ENCODE results near the gene RGSL1. TPM values are rescaled to one million over a fixed set of nuclear protein-coding genes. Genes with fewer than 3 reads are reported as not detected.
A peak's percentile ranks its signal among the peaks of the same experiment; 100 is the strongest.

The RGSL1 gene
- total RNA-seq, 1 donor from 2014 or later = not detected

DNA sequence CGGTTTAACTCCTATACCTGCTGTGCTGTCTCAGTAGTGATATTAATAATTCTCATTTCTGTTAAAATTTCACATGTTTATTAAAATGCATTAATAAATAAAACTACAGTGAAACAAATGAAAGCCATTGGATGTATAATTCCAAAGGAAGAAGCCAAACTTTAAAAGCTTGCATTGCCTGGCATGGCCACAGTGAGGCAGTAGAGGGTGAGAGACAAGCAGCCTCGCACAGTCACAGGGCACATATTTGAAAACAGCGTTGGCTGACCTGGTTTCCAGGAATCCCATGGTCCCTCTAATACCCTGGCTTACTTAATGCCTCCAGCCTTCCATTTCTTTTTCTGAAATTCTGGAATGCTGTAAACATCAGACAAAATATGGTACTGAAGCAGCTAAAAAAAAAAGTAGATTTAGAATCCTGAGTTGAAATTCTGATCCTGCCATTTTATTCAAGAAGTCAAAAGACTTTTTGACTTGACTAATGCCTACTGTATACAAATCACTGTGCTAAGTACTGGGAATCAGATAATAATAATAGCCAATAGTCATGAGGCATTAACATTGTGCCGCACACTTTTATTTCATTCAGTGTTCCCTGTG, 145.8 kb downstream of the RGSL1 start:
- H3K36me3 ChIP-seq (ENCODE audit: control insufficient read depth in 3 of 3, insufficient read depth in 3 of 3, low read length in 3 of 3) = peaks cover 5 to 13% (median 10%) of the 10 kb centered on the region in 3 donors

DNA sequence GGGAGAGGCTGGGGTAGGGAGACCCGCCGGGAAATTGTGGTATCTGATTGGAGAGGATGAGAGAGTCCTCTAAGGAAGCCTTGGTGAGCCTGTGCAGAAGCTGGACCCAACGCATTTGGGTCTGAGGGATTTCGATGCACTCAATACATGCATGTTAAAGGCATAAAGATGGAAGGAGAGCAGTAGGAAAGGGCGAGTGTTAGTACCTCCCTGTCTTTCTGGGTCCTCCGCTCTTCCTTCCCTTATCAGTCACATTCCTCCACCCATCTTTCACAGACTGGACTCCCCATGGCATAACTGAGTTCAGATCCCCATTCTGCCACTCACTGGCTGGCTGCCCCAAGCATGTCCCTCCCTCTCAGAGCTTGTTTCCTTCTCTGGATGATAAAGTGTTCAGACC, 147.0 kb downstream of the RGSL1 start:
- H3K27ac ChIP-seq (ENCODE audit: low read depth, low read length) = no peak overlapping the region
- H3K27me3 ChIP-seq (ENCODE audit: control insufficient read depth in 3 of 3, insufficient read depth in 3 of 3, low read length in 3 of 3) = no peaks in the 10 kb centered on the region
- H3K4me3 ChIP-seq (ENCODE audit: low read length in 3 of 3) = no peak overlapping the region
- H3K9me3 ChIP-seq (ENCODE audit: control insufficient read depth in 3 of 3, low read length in 3 of 3) = no peaks in the 10 kb centered on the region
- peaks cover 7 to 17% (median 13%) of the 10 kb centered on the region in 3 donors for H3K36me3 ChIP-seq (ENCODE audit: control insufficient read depth in 3 of 3, insufficient read depth in 3 of 3, low read length in 3 of 3)
- H3K4me1 ChIP-seq (ENCODE audit: control insufficient read depth in 3 of 3, insufficient read depth in 3 of 3, low read length in 3 of 3) = peaks cover 15 to 26% (median 19%) of the 10 kb centered on the region in 3 donors
- H3K9ac ChIP-seq (ENCODE audit: low read depth in 1 of 3, low read length in 3 of 3) = no peak overlapping the region

More for the DNA sequence above, 145.8 kb downstream of the RGSL1 start:
- H3K27ac ChIP-seq (ENCODE audit: low read depth, low read length) = no peak overlapping the region
- no peaks in the 10 kb centered on the region for H3K27me3 ChIP-seq (ENCODE audit: control insufficient read depth in 3 of 3, insufficient read depth in 3 of 3, low read length in 3 of 3)
- H3K9me3 ChIP-seq (ENCODE audit: control insufficient read depth in 3 of 3, low read length in 3 of 3) = no peaks in the 10 kb centered on the region
- H3K9ac ChIP-seq (ENCODE audit: low read depth in 1 of 3, low read length in 3 of 3) = no peak overlapping the region
- H3K4me3 ChIP-seq (ENCODE audit: low read length in 3 of 3) = no peak overlapping the region
- H3K4me1 ChIP-seq (ENCODE audit: control insufficient read depth in 3 of 3, insufficient read depth in 3 of 3, low read length in 3 of 3) = peaks cover 4 to 14% (median 8%) of the 10 kb centered on the region in 3 donors

DNA sequence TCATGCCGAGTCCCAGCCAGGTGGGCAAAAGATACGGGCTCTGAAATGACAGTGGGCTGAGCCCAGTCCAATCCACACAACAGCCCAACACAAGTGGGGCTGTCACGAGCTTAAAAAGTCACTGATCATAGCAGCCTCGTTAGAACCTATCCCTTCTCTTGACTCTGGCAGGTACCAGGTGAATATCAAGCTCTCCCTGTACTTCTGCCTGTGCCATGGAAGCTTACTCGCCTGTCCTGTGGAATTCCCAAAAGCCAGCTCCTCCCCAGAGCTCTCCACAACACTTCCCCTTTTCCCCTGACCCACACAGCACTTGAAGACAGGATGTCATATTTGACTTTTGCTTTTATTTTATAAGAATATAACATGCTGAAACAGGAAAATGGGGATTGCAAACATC, 148.3 kb downstream of the RGSL1 start:
- peaks cover 7 to 17% (median 13%) of the 10 kb centered on the region in 3 donors for H3K36me3 ChIP-seq (ENCODE audit: control insufficient read depth in 3 of 3, insufficient read depth in 3 of 3, low read length in 3 of 3)
- no peaks in the 10 kb centered on the region for H3K9me3 ChIP-seq (ENCODE audit: control insufficient read depth in 3 of 3, low read length in 3 of 3)
- H3K9ac ChIP-seq (ENCODE audit: low read depth in 1 of 3, low read length in 3 of 3) = no peak overlapping the region
- H3K27ac ChIP-seq (ENCODE audit: low read depth, low read length) = no peak overlapping the region
- no peaks in the 10 kb centered on the region for H3K27me3 ChIP-seq (ENCODE audit: control insufficient read depth in 3 of 3, insufficient read depth in 3 of 3, low read length in 3 of 3)
- peaks cover 23 to 33% (median 27%) of the 10 kb centered on the region in 3 donors for H3K4me1 ChIP-seq (ENCODE audit: control insufficient read depth in 3 of 3, insufficient read depth in 3 of 3, low read length in 3 of 3)
- H3K4me3 ChIP-seq (ENCODE audit: low read length in 3 of 3) = no peak overlapping the region

DNA sequence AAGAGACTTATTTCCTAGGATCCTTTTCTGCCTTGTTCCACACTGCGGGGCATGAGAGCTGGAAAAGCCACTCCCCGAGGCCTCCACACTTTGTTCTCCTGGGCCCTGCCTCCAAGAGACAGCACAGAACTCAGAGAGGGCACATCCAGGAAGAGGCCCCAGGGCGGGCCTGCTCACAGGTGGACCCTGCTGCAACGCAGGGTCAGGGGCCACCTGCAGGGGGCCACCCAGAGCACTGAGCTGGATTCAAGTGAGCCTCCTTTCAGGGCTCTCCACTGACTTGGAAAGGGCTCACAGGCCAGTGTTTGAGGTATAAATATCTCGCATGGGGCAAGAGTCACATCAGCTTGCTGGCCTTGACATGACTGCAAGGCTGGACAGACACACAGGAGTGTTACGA, 149.4 kb downstream of the RGSL1 start:
- H3K9ac ChIP-seq (ENCODE audit: low read depth in 1 of 3, low read length in 3 of 3) = peak overlapping the region in 1 of 3 donors; percentile 48
- H3K9me3 ChIP-seq (ENCODE audit: control insufficient read depth in 3 of 3, low read length in 3 of 3) = no peaks in the 10 kb centered on the region
- H3K27ac ChIP-seq (ENCODE audit: low read depth, low read length) = no peak overlapping the region
- no peaks in the 10 kb centered on the region for H3K27me3 ChIP-seq (ENCODE audit: control insufficient read depth in 3 of 3, insufficient read depth in 3 of 3, low read length in 3 of 3)
- no peak overlapping the region for H3K4me3 ChIP-seq (ENCODE audit: low read length in 3 of 3)
- H3K36me3 ChIP-seq (ENCODE audit: control insufficient read depth in 3 of 3, insufficient read depth in 3 of 3, low read length in 3 of 3) = peaks cover 7 to 17% (median 13%) of the 10 kb centered on the region in 3 donors
- peaks cover 30 to 42% (median 34%) of the 10 kb centered on the region in 3 donors for H3K4me1 ChIP-seq (ENCODE audit: control insufficient read depth in 3 of 3, insufficient read depth in 3 of 3, low read length in 3 of 3)

DNA sequence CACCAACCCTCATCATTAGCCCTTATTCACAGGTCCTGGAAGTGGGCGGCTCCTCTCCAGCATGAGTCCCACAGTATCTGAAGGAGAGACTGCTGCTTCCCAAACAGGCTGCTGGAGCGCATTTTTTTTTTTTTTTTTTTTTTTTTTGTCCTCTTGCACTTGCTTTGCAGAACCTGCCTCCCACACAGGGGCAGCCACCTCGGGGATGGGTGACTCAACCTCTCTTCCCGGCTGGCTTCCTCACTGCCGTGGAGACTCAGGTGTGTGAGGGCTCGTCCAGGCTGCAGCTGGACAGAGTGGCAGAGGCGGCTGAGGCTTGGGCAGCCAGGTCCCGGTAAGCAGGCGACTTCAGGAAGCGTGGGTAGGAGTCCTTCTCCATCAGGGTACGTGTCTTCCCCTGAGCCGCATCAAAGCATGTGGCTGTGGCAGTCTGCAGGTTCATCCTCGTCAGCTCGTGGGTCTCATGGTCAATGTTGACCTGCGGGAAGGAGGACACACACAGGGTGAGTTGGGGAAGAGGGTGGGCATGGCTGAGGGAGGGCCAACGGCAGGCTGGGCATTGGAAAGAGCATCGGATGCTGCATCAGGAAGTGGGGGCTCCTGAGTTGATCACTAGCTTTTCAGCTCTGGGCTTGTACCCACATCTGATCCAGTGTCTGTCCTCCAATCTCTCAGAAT, 150.2 kb downstream of the RGSL1 start:
- Histone ChIP-seq H3K9me3 (ENCODE audit: control insufficient read depth in 3 of 3, low read length in 3 of 3) (no peaks in the 10 kb centered on the region), H3K4me1 (ENCODE audit: control insufficient read depth in 3 of 3, insufficient read depth in 3 of 3, low read length in 3 of 3) (peaks cover 37 to 48% (median 38%) of the 10 kb centered on the region in 3 donors), H3K36me3 (ENCODE audit: control insufficient read depth in 3 of 3, insufficient read depth in 3 of 3, low read length in 3 of 3) (peaks cover 7 to 17% (median 13%) of the 10 kb centered on the region in 3 donors), H3K4me3 (ENCODE audit: low read length in 3 of 3) (no peak overlapping the region), H3K27ac (ENCODE audit: low read depth, low read length) (no peak overlapping the region), H3K9ac (ENCODE audit: low read depth in 1 of 3, low read length in 3 of 3) (peak overlapping the region in 2 of 3 donors; percentile 36 to 48), H3K27me3 (ENCODE audit: control insufficient read depth in 3 of 3, insufficient read depth in 3 of 3, low read length in 3 of 3) (no peaks in the 10 kb centered on the region)

DNA sequence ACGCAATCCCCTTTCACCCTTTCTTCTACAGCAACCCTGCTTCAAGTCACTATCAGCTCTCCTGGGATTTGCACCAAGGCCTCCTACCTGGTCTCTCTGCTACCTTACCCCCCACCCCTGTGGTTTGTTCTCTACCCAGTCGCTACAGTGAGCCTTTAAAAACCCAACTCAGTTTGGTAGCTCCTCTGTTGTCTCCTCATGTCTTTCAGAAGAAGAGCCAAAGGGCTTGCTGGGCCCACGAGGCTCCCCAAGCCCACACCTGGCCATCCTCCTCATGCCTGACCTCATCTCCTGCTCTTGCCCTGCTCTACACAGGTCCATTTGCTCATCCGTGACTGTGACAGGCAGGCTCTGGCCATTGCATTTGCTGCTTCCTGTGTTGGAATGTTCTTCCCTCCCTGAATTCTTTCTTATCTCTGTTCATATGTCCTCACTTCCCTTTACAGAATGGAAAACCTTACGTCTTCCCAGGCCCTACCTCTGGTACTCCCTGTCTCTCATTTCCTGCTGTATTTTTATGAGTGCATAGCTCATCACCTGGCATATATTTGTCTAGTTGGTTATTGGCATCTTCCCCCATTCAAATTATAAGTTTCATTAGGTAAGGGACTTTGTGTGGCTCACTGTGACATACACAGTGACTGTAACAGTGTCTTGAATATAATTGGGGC, 150.9 kb downstream of the RGSL1 start:
- Histone ChIP-seq H3K27me3 (ENCODE audit: control insufficient read depth in 3 of 3, insufficient read depth in 3 of 3, low read length in 3 of 3) (no peaks in the 10 kb centered on the region), H3K4me3 (ENCODE audit: low read length in 3 of 3) (peak overlapping the region in 2 of 3 donors; percentile 31 to 54), H3K27ac (ENCODE audit: low read depth, low read length) (no peak overlapping the region), H3K9ac (ENCODE audit: low read depth in 1 of 3, low read length in 3 of 3) (peak overlapping the region in 1 of 3 donors; percentile 36), H3K4me1 (ENCODE audit: control insufficient read depth in 3 of 3, insufficient read depth in 3 of 3, low read length in 3 of 3) (peaks cover 41 to 52% (median 43%) of the 10 kb centered on the region in 3 donors), H3K9me3 (ENCODE audit: control insufficient read depth in 3 of 3, low read length in 3 of 3) (no peaks in the 10 kb centered on the region), H3K36me3 (ENCODE audit: control insufficient read depth in 3 of 3, insufficient read depth in 3 of 3, low read length in 3 of 3) (peaks cover 7 to 17% (median 13%) of the 10 kb centered on the region in 3 donors)

DNA sequence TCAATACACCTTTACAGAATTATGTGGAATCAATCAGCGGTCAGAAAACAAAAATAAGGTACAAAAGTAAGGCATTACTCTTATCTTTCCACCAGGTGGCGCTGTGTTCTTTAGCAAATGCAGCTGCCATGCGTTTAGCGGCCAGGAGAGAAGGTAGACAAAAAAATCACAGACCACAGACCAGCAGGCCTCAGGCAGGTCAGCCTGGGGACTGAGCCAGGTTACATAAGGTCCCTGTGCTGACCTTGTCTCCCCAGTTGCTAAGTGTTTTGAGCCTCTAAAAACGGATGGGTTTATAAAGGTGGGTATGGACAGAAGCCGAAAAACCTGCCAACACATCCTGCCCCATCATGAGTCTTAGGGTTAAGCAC, 151.5 kb downstream of the RGSL1 start:
- Histone ChIP-seq H3K4me1 (ENCODE audit: control insufficient read depth in 3 of 3, insufficient read depth in 3 of 3, low read length in 3 of 3) (peaks cover 43 to 53% (median 47%) of the 10 kb centered on the region in 3 donors), H3K9ac (ENCODE audit: low read depth in 1 of 3, low read length in 3 of 3) (peak overlapping the region in 2 of 3 donors; percentile 51 to 68), H3K27ac (ENCODE audit: low read depth, low read length) (peak overlapping the region; percentile 75), H3K4me3 (ENCODE audit: low read length in 3 of 3) (peak overlapping the region; percentile 34 to 49 (median 39)), H3K9me3 (ENCODE audit: control insufficient read depth in 3 of 3, low read length in 3 of 3) (no peaks in the 10 kb centered on the region), H3K27me3 (ENCODE audit: control insufficient read depth in 3 of 3, insufficient read depth in 3 of 3, low read length in 3 of 3) (no peaks in the 10 kb centered on the region), H3K36me3 (ENCODE audit: control insufficient read depth in 3 of 3, insufficient read depth in 3 of 3, low read length in 3 of 3) (peaks cover 7 to 17% (median 13%) of the 10 kb centered on the region in 3 donors)

DNA sequence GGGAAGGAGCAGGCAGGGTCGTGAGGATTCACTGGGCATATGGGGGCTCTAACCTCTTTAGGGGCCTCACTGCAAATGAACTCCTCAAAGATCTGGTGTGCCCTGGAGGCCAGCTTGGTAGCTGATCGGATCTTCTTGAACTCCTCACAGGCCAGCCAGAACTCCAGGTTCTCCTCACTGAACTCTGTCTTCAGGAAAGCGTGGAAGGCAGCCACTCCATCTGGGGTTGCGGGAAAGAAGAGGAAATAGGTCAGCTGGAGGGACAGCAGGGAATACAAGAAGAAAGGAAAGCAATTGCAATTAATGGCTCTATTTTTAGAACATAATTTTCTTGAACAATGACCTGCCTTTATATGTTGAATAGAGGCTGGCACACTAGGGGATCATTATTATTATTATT, 152.0 kb downstream of the RGSL1 start:
- Histone ChIP-seq H3K27me3 (ENCODE audit: control insufficient read depth in 3 of 3, insufficient read depth in 3 of 3, low read length in 3 of 3) (no peaks in the 10 kb centered on the region), H3K4me1 (ENCODE audit: control insufficient read depth in 3 of 3, insufficient read depth in 3 of 3, low read length in 3 of 3) (peaks cover 48 to 58% (median 52%) of the 10 kb centered on the region in 3 donors), H3K9me3 (ENCODE audit: control insufficient read depth in 3 of 3, low read length in 3 of 3) (no peaks in the 10 kb centered on the region), H3K36me3 (ENCODE audit: control insufficient read depth in 3 of 3, insufficient read depth in 3 of 3, low read length in 3 of 3) (peaks cover 7 to 17% (median 13%) of the 10 kb centered on the region in 3 donors), H3K4me3 (ENCODE audit: low read length in 3 of 3) (peak overlapping the region; percentile 34 to 49 (median 39)), H3K27ac (ENCODE audit: low read depth, low read length) (peak overlapping the region; percentile 75), H3K9ac (ENCODE audit: low read depth in 1 of 3, low read length in 3 of 3) (peak overlapping the region in 2 of 3 donors; percentile 51 to 68)

DNA sequence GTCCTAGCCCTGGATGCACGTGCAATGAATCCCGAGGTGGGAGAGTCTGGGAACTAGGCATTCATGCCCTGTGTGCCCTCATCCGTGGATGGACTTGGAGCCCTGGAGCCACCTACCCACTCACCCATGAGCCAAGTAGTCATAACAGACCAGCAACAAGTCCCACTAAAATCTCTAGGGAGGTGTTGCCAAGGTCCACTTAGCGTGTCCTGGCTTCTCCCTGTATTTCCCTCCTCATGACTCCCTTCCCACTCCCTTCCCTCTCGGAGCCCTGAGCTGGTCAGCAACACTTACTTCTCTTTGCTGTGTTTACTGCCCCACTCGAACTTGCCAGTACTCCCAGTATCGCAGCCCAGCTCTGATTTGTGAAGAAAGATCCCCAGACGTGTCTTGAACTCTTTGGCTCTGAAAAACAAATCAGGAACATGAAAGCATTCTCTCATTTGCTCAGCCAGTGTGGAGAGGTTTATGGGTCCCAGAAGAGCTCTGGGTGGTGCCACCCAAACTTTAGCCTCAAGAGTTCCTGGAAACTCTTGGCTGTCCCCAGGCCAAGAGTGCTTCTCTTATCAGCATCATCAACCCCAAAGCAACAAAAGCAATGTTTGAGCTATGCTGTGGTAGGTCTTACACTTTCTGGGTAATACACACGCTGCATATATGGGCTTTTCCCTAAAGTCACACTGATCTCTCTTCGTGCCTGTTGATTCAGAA, 153.1 kb downstream of the RGSL1 start:
- peaks cover 53 to 62% (median 57%) of the 10 kb centered on the region in 3 donors for H3K4me1 ChIP-seq (ENCODE audit: control insufficient read depth in 3 of 3, insufficient read depth in 3 of 3, low read length in 3 of 3)
- no peaks in the 10 kb centered on the region for H3K9me3 ChIP-seq (ENCODE audit: control insufficient read depth in 3 of 3, low read length in 3 of 3)
- H3K4me3 ChIP-seq (ENCODE audit: low read length in 3 of 3) = peak overlapping the region; percentile 57 to 82 (median 74)
- H3K9ac ChIP-seq (ENCODE audit: low read depth in 1 of 3, low read length in 3 of 3) = peak overlapping the region; percentile 25 to 61 (median 55)
- peaks cover 7 to 17% (median 13%) of the 10 kb centered on the region in 3 donors for H3K36me3 ChIP-seq (ENCODE audit: control insufficient read depth in 3 of 3, insufficient read depth in 3 of 3, low read length in 3 of 3)
- no peaks in the 10 kb centered on the region for H3K27me3 ChIP-seq (ENCODE audit: control insufficient read depth in 3 of 3, insufficient read depth in 3 of 3, low read length in 3 of 3)
- peak overlapping the region; percentile 75 for H3K27ac ChIP-seq (ENCODE audit: low read depth, low read length)

All from skeletal muscle tissue (tissue), 4 donors.